Upper lobe of left lung (tissue), 6 donors: Measurements from ENCODE around the gene IL1RAPL1. TPM values are rescaled to one million over a fixed set of nuclear protein-coding genes. Genes with fewer than 3 reads are reported as not detected.
"Not testable (repeated sequence)": the region's sequence is repeated elsewhere in the genome, so short reads cannot be mapped to it uniquely, and the experiment has no call there.

Source experiments
- ATAC-seq, 2 donors: fragments of 200-7000 bp; cut with Tn5 transposase; one replicate each; pipeline ENCODE4 v1.9.1; 2022; ENCODE audit warnings: mild to moderate bottlenecking in 2 of 2, moderate library complexity in 2 of 2; ENCODE audit not compliant: low FRiP score in 2 of 2
- DNase-seq, 2 donors: peaks; one replicate each; pipeline ENCODE4 v3.0.0-alpha.2; 2019 to 2020
- H3K27ac ChIP-seq, 4 donors: fragments of 200-600 bp; sonication (generic); one replicate each; pipeline ENCODE4 v1.5.1; 2016 to 2019
- H3K27me3 ChIP-seq, 4 donors: fragments of 200-600 bp; sonication (generic); one replicate each; pipeline ENCODE4 v1.5.1; 2017 to 2019
- H3K36me3 ChIP-seq, 4 donors: fragments of 200-600 bp; sonication (generic); one replicate each; pipeline ENCODE4 v1.5.1; 2016 to 2019
- H3K4me1 ChIP-seq, 4 donors: fragments of 200-600 bp; sonication (generic); one replicate each; pipeline ENCODE4 v1.5.1; 2018 to 2019
- H3K4me3 ChIP-seq, 4 donors: fragments of 200-600 bp; sonication (generic); one replicate each; pipeline ENCODE4 v1.5.1; 2017 to 2019; ENCODE audit warnings: mild to moderate bottlenecking in 2 of 4, moderate library complexity in 1 of 4
- H3K9me3 ChIP-seq, 4 donors: fragments of 200-600 bp; sonication (generic); one replicate each; pipeline ENCODE4 v1.5.1; 2018 to 2019
- CTCF ChIP-seq, 6 experiments: fragments of 450-650 bp in 4 of 6; fragments of 200-600 bp in 2 of 6; sonication (generic) in 2 of 6; IDR thresholded peaks; one replicate each; pipeline ENCODE4 v1.5.1; 2016 to 2019; ENCODE audit warnings: antibody characterized with exemption in 6 of 6
- EP300 ChIP-seq, 4 donors: sonication (generic); formaldehyde crosslinking; IDR thresholded peaks; one replicate each; pipeline ENCODE4 v1.5.1; 2017; ENCODE audit warnings: antibody characterized with exemption in 4 of 4, control low read depth in 2 of 4
- POLR2A ChIP-seq, 4 donors: fragments of 450-650 bp; IDR thresholded peaks; one replicate each; pipeline ENCODE4 v1.5.1; 2016 to 2017; ENCODE audit warnings: antibody characterized with exemption in 4 of 4, mild to moderate bottlenecking in 2 of 4
- POLR2AphosphoS5 ChIP-seq, 2 donors: sonication (generic); formaldehyde crosslinking; IDR thresholded peaks; one replicate each; pipeline ENCODE4 v1.5.1; 2017; ENCODE audit warnings: antibody characterized with exemption in 2 of 2
- WGBS, 2 donors: methylation state at CpG; one replicate each; pipeline ENCODE4 v1.1.5; 2017 to 2018; 5-methylcytosine and 5-hydroxymethylcytosine counted together
- total RNA-seq, 6 donors: library from RNA; depleted of rRNA in 4 of 6; stranded (reverse); fragments of >200 nt in 4 of 6; gene quantifications; one replicate each; pipeline versions ENCODE4 v1.1.0 to v1.2.1, GENCODE V29; 2016 to 2021
- donor health status: DM: no; HTN: no; CAD: no; lungs with moderate emphysema.
- donor health status: DM: no; HTN: yes; CAD: no; lungs with severe emphysema.

The IL1RAPL1 gene
- total RNA-seq, 6 donors from 2014 or later, result 0.09 to 0.46 (median 0.33) TPM; not detected in 3

DNA sequence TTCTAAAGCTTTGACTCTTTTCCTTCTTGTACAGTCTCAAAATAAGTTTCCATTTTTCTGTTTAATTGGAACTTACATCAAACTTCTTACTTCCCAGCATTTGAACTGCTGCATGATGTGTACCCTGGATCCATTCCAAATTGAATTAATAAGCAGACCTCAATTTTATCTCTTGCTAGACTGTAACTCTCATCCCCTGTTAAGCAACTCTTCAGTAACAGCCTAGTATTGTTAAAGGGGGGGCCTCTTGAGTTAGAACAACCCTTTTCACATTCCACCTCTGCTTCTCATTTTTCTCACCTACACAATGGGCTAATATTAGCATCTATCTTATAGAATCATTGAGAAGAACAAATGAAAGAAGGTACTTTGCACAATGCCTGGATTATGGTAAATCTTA is 169.4 kb downstream of the IL1RAPL1 start:
- Histone ChIP-seq H3K9me3 (no peaks in the 10 kb centered on the region), H3K4me1 (no peaks in the 10 kb centered on the region), H3K27ac (no peak overlapping the region), H3K36me3 (no peaks in the 10 kb centered on the region), H3K27me3 (no peaks in the 10 kb centered on the region), H3K4me3 (no peak overlapping the region)
- no peak for DNase-seq
- ATAC-seq, result no peak
- TF ChIP-seq EP300 (IDR thresholded peaks at IDR 0.05) (no peak), POLR2A (IDR thresholded peaks at IDR 0.05) (no peak)

DNA sequence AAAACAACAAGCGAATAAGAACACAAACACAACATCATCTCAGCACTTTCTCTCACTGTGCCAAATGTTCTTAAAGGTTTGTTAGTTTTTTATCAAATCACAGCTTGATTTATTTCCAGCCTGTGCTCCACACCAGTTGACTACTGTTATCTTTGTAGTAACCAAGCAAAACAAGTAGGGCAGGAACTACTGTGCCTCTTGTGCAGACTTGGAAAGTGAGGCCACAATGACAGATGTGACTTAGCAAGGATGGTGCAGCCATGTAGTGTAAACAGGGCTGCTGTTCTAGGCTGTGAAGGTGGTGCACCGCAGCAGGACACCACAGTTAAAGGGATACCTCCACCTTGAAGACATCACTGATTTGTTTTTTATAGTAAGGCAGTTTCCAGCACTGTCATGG is 170.0 kb downstream of the IL1RAPL1 start:
- H3K27ac ChIP-seq, result no peak overlapping the region
- H3K9me3 ChIP-seq, result no peaks in the 10 kb centered on the region
- no peaks in the 10 kb centered on the region for H3K4me1 ChIP-seq
- no peak overlapping the region for H3K4me3 ChIP-seq
- no peak for TF ChIP-seq POLR2AphosphoS5 (IDR thresholded peaks at IDR 0.05)
- no peak for TF ChIP-seq EP300 (IDR thresholded peaks at IDR 0.05)
- no peak for TF ChIP-seq POLR2A (IDR thresholded peaks at IDR 0.05)
- no peak for TF ChIP-seq CTCF (IDR thresholded peaks at IDR 0.05)
- DNase-seq, result no peak
- 89 to 95% methylated on average over 1 to 2 of the region's 2 CpGs for WGBS, 2 donors
- H3K27me3 ChIP-seq, result no peaks in the 10 kb centered on the region
- no peak for ATAC-seq
- H3K36me3 ChIP-seq, result no peaks in the 10 kb centered on the region

GRCh38 chrX:28766561-28766960 is 179.3 kb downstream of the IL1RAPL1 start:
- H3K4me3 ChIP-seq, result not testable (repeated sequence)

DNA sequence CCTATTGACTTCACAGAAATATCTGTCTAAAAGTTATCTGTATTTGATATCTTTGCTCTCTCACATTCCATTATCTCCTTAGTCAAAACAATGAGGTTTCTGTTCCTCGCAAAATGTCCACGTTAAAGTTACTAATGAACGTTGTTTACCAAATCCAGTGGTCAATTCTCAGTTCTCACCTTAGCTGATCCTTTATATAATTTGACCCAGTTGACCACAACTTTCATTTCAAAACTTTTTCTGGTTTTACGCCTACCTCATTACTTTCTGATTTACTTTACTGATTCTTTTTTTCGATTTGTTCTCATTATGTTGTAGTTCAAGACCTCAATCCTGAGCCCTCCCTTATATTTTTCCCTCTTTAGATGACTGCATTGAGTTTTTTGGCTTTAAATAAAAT is 186.6 kb downstream of the IL1RAPL1 start:
- no peak overlapping the region for H3K4me3 ChIP-seq
- no peak for TF ChIP-seq POLR2AphosphoS5 (IDR thresholded peaks at IDR 0.05)
- TF ChIP-seq CTCF (IDR thresholded peaks at IDR 0.05), result no peak
- TF ChIP-seq EP300 (IDR thresholded peaks at IDR 0.05), result no peak
- no peak for TF ChIP-seq POLR2A (IDR thresholded peaks at IDR 0.05)
- H3K27me3 ChIP-seq, result no peaks in the 10 kb centered on the region
- DNase-seq (no peak), ATAC-seq (no peak)
- H3K27ac ChIP-seq, result no peak overlapping the region
- H3K4me1 ChIP-seq, result no peaks in the 10 kb centered on the region
- no peaks in the 10 kb centered on the region for H3K9me3 ChIP-seq
- 67 to 78% methylated on average over 5 of the region's 5 CpGs for WGBS, 2 donors
- no peaks in the 10 kb centered on the region for H3K36me3 ChIP-seq

More at GRCh38 chrX:28766561-28766960, 179.3 kb downstream of the IL1RAPL1 start:
- WGBS, 2 donors, result 61 to 84% methylated on average over 2 of the region's 2 CpGs
- H3K4me1 ChIP-seq, H3K36me3 ChIP-seq, H3K27me3 ChIP-seq, DNase-seq, H3K27ac ChIP-seq, ATAC-seq, H3K9me3 ChIP-seq: not testable (repeated sequence)

- TF ChIP-seq CTCF (IDR thresholded peaks at IDR 0.05) (no peak), EP300 (IDR thresholded peaks at IDR 0.05) (no peak), POLR2AphosphoS5 (IDR thresholded peaks at IDR 0.05) (no peak), POLR2A (IDR thresholded peaks at IDR 0.05) (no peak)
- H3K36me3 ChIP-seq, result no peaks in the 10 kb centered on the region
- ATAC-seq (no peak), DNase-seq (no peak)
- H3K27me3 ChIP-seq, result no peaks in the 10 kb centered on the region
- H3K4me1 ChIP-seq, result no peaks in the 10 kb centered on the region
- no peak overlapping the region for H3K27ac ChIP-seq
- WGBS, 2 donors, result 62 to 77% methylated on average over 2 of the region's 2 CpGs
- no peak overlapping the region for H3K4me3 ChIP-seq
- H3K9me3 ChIP-seq, result no peaks in the 10 kb centered on the region
Observed at GRCh38 chrX:28787206-28787605, 200.0 kb downstream of the IL1RAPL1 start.

GRCh38 chrX:28800671-28801070 is 213.4 kb downstream of the IL1RAPL1 start:
- DNase-seq, ATAC-seq: not testable (repeated sequence)
- 82 to 94% methylated on average over 5 of the region's 5 CpGs for WGBS, 2 donors

More at GRCh38 chrX:28800671-28801070, 213.4 kb downstream of the IL1RAPL1 start:
- H3K36me3 ChIP-seq, H3K4me1 ChIP-seq, H3K27me3 ChIP-seq, H3K27ac ChIP-seq, H3K4me3 ChIP-seq, H3K9me3 ChIP-seq: not testable (repeated sequence)
